Activated CD8-positive, alpha-beta memory T cell treated with anti-CD3 and anti-CD28 coated beads, Interleukin-2, amount 50 U/mL, for 1 hour (primary cell): ENCODE results near the gene ANOS1.

Experiments used
- DNase-seq: peaks from one replicate; pipeline ENCODE4 v3.0.0-alpha.2; 2020; ENCODE audit errors: extremely low read depth

The ANOS1 gene

GRCh38 chrX:8714164-8714563 is 17.8 kb downstream of the ANOS1 start:
- no peak for DNase-seq

GRCh38 chrX:8711401-8711800 is 20.5 kb downstream of the ANOS1 start:
- DNase-seq, result no peak

GRCh38 chrX:8704184-8704583 is 27.8 kb downstream of the ANOS1 start:
- no peak for DNase-seq

GRCh38 chrX:8692871-8693270 is 39.1 kb downstream of the ANOS1 start:
- no peak for DNase-seq

GRCh38 chrX:8689473-8689872 is 42.5 kb downstream of the ANOS1 start:
- no peak for DNase-seq

- DNase-seq, result no peak
Measured at GRCh38 chrX:8688776-8689175, 43.2 kb downstream of the ANOS1 start.

GRCh38 chrX:8684201-8684965 is 47.6 kb downstream of the ANOS1 start:
- DNase-seq, result no peak

GRCh38 chrX:8683687-8684086 is 48.2 kb downstream of the ANOS1 start:
- no peak for DNase-seq

GRCh38 chrX:8679550-8679949 is 52.4 kb downstream of the ANOS1 start:
- no peak for DNase-seq

- DNase-seq, result no peak
Measured at GRCh38 chrX:8675006-8675630, 56.8 kb downstream of the ANOS1 start.

- no peak for DNase-seq
Measured at GRCh38 chrX:8673201-8673600, 58.7 kb downstream of the ANOS1 start.

- no peak for DNase-seq
Measured at GRCh38 chrX:8672176-8672575, 59.8 kb downstream of the ANOS1 start.

GRCh38 chrX:8668813-8669212 is 63.1 kb downstream of the ANOS1 start:
- no peak for DNase-seq

GRCh38 chrX:8663325-8663724 is 68.6 kb downstream of the ANOS1 start:
- no peak for DNase-seq

GRCh38 chrX:8657883-8658282 is 74.1 kb downstream of the ANOS1 start:
- DNase-seq, result no peak

GRCh38 chrX:8653956-8654355 is 78.0 kb downstream of the ANOS1 start:
- DNase-seq, result no peak

- DNase-seq, result no peak
Measured at GRCh38 chrX:8649969-8650368, 82.0 kb downstream of the ANOS1 start.

- no peak for DNase-seq
Measured at GRCh38 chrX:8647176-8647575, 84.8 kb downstream of the ANOS1 start.

GRCh38 chrX:8639949-8640475 is 91.9 kb downstream of the ANOS1 start:
- DNase-seq, result no peak

GRCh38 chrX:8636497-8636896 is 95.4 kb downstream of the ANOS1 start:
- DNase-seq, result no peak

GRCh38 chrX:8635812-8636211 is 96.1 kb downstream of the ANOS1 start:
- no peak for DNase-seq

GRCh38 chrX:8632924-8633323 is 99.0 kb downstream of the ANOS1 start:
- DNase-seq, result no peak

- no peak for DNase-seq
Measured at GRCh38 chrX:8629871-8630270, 102.1 kb downstream of the ANOS1 start.
